Ovary (tissue), 9 donors: ENCODE measurements around the gene CREG2. TPM values are rescaled to one million over a fixed set of nuclear protein-coding genes. Genes with fewer than 3 reads are reported as not detected.

Source experiments
- DNase-seq, 5 donors: peaks; one replicate each; pipeline ENCODE4 v3.0.0-alpha.2; 2019 to 2020
- H3K27ac ChIP-seq, 2 donors: fragments of 200-600 bp; one replicate each; pipeline versions ENCODE4 v1.5.1 to v1.8.0; 2019 to 2022
- H3K27me3 ChIP-seq: fragments of 200-600 bp; one replicate; pipeline ENCODE4 v1.8.0; 2022
- H3K36me3 ChIP-seq: fragments of 200-600 bp; sonication (generic); one replicate; pipeline ENCODE4 v1.5.1; 2019
- H3K4me1 ChIP-seq: one replicate; pipeline ENCODE4 v1.8.1; 2013; ENCODE audit warnings: mild to moderate bottlenecking, moderate library complexity; ENCODE audit not compliant: insufficient read depth
- H3K4me3 ChIP-seq: fragments of 200-600 bp; sonication (generic); one replicate; pipeline ENCODE4 v1.5.1; 2017
- H3K9me3 ChIP-seq, 2 donors: fragments of 200-600 bp in 1 of 2; sonication (generic) in 1 of 2; one replicate each; pipeline versions ENCODE4 v1.5.1 to v1.8.1; 2013 to 2019; ENCODE audit warnings: mild to moderate bottlenecking in 1 of 2, moderate library complexity in 1 of 2
- EP300 ChIP-seq: sonication (generic); formaldehyde crosslinking; IDR thresholded peaks from one replicate; pipeline ENCODE4 v1.6.1; 2017; ENCODE audit warnings: antibody characterized with exemption
- POLR2A ChIP-seq: fragments of 450-650 bp; IDR thresholded peaks from one replicate; pipeline ENCODE4 v1.6.1; 2017; ENCODE audit warnings: antibody characterized with exemption, mild to moderate bottlenecking, moderate library complexity
- WGBS, 3 donors: extraction: QIAGEN DNeasy Blood & Tissue Kit in 1 of 3; methylation state at CpG; one replicate each; pipeline versions ENCODE4 v1.1.5 to v1.1.7; 2013 to 2017; 5-methylcytosine and 5-hydroxymethylcytosine counted together
- intact Hi-C, 4 donors: fragments of 100-400 bp; cut with DNase I; formaldehyde crosslinking; loops; one replicate each; pipeline versions ENCODE4 v1.11.0 to v1.15.1; 2022 to 2023
- polyA plus RNA-seq, 2 donors: library from polyadenylated mRNA; stranded (reverse); fragments of 200-250 nt in 1 of 2; fragments of 350-450 nt in 1 of 2; fragmentation: Illumina TruSeq in 1 of 2; extraction: RNeasy Lipid Tissue Mini Kit (QIAGEN cat#74804) in 1 of 2; gene quantifications; one replicate each; pipeline ENCODE4 v1.2.3, GENCODE V29; 2013 to 2014
- total RNA-seq, 7 donors: library from RNA; depleted of rRNA in 2 of 7; stranded (reverse); fragments of >200 nt in 2 of 7; fragmentation: NEBNext Ultra II Directional in 3 of 7; extraction: Animal tissue kit (Norgen Biotek cat#: 25700) in 3 of 7; gene quantifications; one replicate each; pipeline versions ENCODE4 v1.1.0 to v1.2.4, GENCODE V29; 2016 to 2023
- TF ChIP-seq, protein P1 (sequence below), 3 donors: fragments of 450-650 bp in 2 of 3; fragments of 200-600 bp in 1 of 3; IDR thresholded peaks; one replicate each; pipeline versions ENCODE4 v1.5.1 to v1.8.0; 2016 to 2022; ENCODE audit warnings: antibody characterized with exemption in 3 of 3, mild to moderate bottlenecking in 1 of 3
- donor health status: DM: no; HTN: no; CAD: no; lungs with moderate emphysema.
- donor health status: DM: no; HTN: no; CAD: no.
- donor health status: Bipolar disorder and iron deficiency.
- donor health status: DM: yes; HTN: yes; CAD: no.
- donor health status: DM: no; HTN: no; CAD: no.
- donor health status: DM: yes; HTN: yes; CAD: no.

CREG2 gene
- total and polyA plus RNA-seq, 9 donors, result 0.04 to 0.57 (median 0.19) TPM; not detected in 1

DNA sequence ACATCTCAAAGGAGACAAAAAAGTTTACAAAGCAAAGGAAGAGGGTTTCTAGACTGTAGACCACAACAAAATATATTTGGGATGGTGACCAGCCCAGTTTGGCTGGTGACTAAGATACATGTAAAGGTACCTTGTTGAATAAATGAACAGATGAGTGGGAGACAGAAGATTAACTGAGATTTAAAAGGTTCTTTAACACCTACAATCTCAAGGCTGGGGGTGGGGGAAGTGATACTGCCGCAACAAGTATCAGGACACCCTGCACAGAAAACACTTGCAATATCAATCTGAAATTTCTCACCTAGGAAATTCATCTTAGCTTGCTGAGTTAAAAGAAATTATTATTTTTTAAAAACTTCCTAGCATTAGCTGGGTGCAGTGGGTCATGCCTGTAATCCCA is 87.1 kb downstream of the CREG2 start:
- no peak overlapping the region for H3K27ac ChIP-seq
- intact Hi-C loops, result no loop called here
- DNase-seq, result no peak
- 94 to 97% (median 96%) methylated on average over 1 of the region's 1 CpG for WGBS, 3 donors
- peaks cover 12% of the 10 kb centered on the region for H3K4me1 ChIP-seq
- H3K27me3 ChIP-seq, result no peaks in the 10 kb centered on the region
- H3K9me3 ChIP-seq, result no peaks in the 10 kb centered on the region
- H3K36me3 ChIP-seq, result no peaks in the 10 kb centered on the region
- TF ChIP-seq, protein P1, sequence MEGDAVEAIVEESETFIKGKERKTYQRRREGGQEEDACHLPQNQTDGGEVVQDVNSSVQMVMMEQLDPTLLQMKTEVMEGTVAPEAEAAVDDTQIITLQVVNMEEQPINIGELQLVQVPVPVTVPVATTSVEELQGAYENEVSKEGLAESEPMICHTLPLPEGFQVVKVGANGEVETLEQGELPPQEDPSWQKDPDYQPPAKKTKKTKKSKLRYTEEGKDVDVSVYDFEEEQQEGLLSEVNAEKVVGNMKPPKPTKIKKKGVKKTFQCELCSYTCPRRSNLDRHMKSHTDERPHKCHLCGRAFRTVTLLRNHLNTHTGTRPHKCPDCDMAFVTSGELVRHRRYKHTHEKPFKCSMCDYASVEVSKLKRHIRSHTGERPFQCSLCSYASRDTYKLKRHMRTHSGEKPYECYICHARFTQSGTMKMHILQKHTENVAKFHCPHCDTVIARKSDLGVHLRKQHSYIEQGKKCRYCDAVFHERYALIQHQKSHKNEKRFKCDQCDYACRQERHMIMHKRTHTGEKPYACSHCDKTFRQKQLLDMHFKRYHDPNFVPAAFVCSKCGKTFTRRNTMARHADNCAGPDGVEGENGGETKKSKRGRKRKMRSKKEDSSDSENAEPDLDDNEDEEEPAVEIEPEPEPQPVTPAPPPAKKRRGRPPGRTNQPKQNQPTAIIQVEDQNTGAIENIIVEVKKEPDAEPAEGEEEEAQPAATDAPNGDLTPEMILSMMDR (IDR thresholded peaks at IDR 0.05), result no peak
- TF ChIP-seq POLR2A (no peak), EP300 (no peak)
- no peak overlapping the region for H3K4me3 ChIP-seq

DNA sequence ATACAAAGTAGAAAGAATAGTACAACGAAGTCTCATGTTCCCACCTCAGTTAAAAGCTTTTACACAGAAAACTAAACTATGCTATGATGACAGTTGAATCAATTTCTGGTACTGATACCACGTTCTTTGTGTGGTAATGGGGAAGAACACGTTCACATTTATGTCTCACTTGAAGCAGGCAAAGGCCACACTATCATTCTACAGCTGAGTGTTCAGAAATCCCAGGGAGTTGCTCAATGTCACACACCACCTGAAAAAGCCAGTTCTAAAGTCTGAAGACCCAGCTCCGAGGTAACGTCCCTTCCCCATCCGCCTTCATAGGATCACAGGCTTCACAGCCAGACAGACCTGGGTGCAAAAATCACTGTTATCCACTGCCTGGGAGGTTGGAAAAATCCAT is 87.7 kb downstream of the CREG2 start:
- Histone ChIP-seq H3K9me3 (no peaks in the 10 kb centered on the region), H3K27ac (no peak overlapping the region), H3K27me3 (no peaks in the 10 kb centered on the region), H3K4me3 (no peak overlapping the region), H3K4me1 (peaks cover 8% of the 10 kb centered on the region), H3K36me3 (no peaks in the 10 kb centered on the region)
- TF ChIP-seq EP300 (no peak), POLR2A (no peak)
- TF ChIP-seq, protein P1 (IDR thresholded peaks at IDR 0.05), result no peak
- intact Hi-C loops, result no loop called here
- DNase-seq, result no peak
- WGBS, 3 donors, result 68 to 75% (median 72%) methylated on average over 6 of the region's 6 CpGs

DNA sequence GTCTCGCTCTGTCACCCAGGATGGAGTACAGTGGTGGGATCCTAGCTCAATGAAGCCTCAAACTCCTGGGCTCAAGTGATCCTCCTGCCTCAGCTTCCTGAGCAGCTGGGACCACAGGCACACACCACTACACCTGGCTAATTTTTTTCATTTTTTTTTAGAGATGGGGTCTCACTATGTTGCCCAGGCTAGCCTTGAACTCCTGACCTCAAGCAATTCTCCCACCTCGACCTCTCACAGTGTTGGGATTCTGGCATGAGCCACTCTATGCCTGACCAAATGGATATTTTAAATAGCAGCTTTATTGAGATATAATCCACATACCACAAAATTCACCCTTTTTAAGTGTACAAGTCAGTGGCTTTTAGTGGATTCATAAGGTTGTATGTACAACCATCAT is 89.9 kb downstream of the CREG2 start:
- Histone ChIP-seq H3K9me3 (no peaks in the 10 kb centered on the region), H3K27ac (no peak overlapping the region), H3K36me3 (no peaks in the 10 kb centered on the region), H3K27me3 (no peaks in the 10 kb centered on the region), H3K4me1 (peaks cover 6% of the 10 kb centered on the region), H3K4me3 (no peak overlapping the region)
- 64 to 85% (median 79%) methylated on average over 2 of the region's 2 CpGs for WGBS, 3 donors
- DNase-seq, result no peak
- intact Hi-C loops, result no loop called here
- TF ChIP-seq POLR2A, result no peak
- TF ChIP-seq, protein P1 (IDR thresholded peaks at IDR 0.05), result no peak
- TF ChIP-seq EP300, result no peak

DNA sequence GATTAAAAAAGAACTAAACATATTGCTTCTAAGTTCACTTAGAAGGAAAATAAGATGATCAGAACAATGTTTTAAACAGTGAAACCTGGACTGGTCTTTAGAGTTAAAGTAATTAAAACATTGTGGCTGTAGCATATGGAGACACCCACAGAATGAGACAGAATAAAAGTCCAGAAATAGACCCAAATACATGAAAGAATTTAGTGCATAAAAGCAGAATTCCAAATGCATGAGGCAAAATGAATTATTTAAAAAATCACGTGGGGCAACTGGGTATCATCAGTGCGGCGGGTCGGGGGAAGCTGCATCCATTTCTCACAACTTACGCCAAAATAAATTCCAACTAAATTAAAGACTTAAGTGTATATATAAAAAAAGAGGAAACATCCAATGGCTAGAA is 90.9 kb downstream of the CREG2 start:
- DNase-seq, result no peak
- Histone ChIP-seq H3K9me3 (no peaks in the 10 kb centered on the region), H3K36me3 (no peaks in the 10 kb centered on the region), H3K27me3 (no peaks in the 10 kb centered on the region), H3K4me1 (peaks cover 6% of the 10 kb centered on the region), H3K27ac (no peak overlapping the region), H3K4me3 (no peak overlapping the region)
- TF ChIP-seq POLR2A (no peak), EP300 (no peak)
- TF ChIP-seq, protein P1 (IDR thresholded peaks at IDR 0.05), result no peak
- 67 to 78% (median 74%) methylated on average over 5 of the region's 5 CpGs for WGBS, 3 donors
- intact Hi-C loops, result no loop called here
